ENCODE results near the gene STX4. TPM values are rescaled to one million over a fixed set of nuclear protein-coding genes. Genes with fewer than 3 reads are reported as not detected.

Gene STX4
- total and polyA plus RNA-seq, 9 of the 15 experiments (the other 6 are each of a cell fraction or from before 2014, with no cell fraction given), result 3.2 to 48.0 (median 21.5) TPM

GRCh38 chr16:31052114-31052513 lies 18.8 kb downstream of the STX4 start (continued):
- TF ChIP-seq, protein P1, sequence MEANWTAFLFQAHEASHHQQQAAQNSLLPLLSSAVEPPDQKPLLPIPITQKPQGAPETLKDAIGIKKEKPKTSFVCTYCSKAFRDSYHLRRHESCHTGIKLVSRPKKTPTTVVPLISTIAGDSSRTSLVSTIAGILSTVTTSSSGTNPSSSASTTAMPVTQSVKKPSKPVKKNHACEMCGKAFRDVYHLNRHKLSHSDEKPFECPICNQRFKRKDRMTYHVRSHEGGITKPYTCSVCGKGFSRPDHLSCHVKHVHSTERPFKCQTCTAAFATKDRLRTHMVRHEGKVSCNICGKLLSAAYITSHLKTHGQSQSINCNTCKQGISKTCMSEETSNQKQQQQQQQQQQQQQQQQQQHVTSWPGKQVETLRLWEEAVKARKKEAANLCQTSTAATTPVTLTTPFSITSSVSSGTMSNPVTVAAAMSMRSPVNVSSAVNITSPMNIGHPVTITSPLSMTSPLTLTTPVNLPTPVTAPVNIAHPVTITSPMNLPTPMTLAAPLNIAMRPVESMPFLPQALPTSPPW (CRISPR knock-in tag; IDR thresholded peaks at IDR 0.05), result peak; percentile 30; the same call in 1 of the 2 replicates
- TF ChIP-seq EP300 (IDR thresholded peaks at IDR 0.05; ENCODE audit: low read length) (0 out of 2 replicates have a peak, but pooled peaks have one; percentile 20), NR2C1 (IDR thresholded peaks at IDR 0.05) (no peak), NR2C1 (tag; IDR thresholded peaks at IDR 0.05) (peak; percentile 57), MYNN (IDR thresholded peaks at IDR 0.05) (peak; percentile 28; the same call in 1 of the 2 replicates), MYNN (CRISPR knock-in tag; IDR thresholded peaks at IDR 0.05) (no peak), SETDB1 (IDR thresholded peaks at IDR 0.05; ENCODE audit: low read length) (no peak), TFAP4 (CRISPR knock-in tag; IDR thresholded peaks at IDR 0.05; ENCODE audit: borderline replicate concordance) (0 out of 2 replicates have a peak, but pooled peaks have one; percentile 11), RUNX1 (IDR thresholded peaks at IDR 0.05; ENCODE audit: low read depth) (no peak), JUND (IDR thresholded peaks at IDR 0.05; ENCODE audit: borderline replicate concordance, low read depth, low read length) (peak; percentile 79; the same call in 1 of the 2 replicates), JUND (tag; IDR thresholded peaks at IDR 0.05; ENCODE audit: borderline replicate concordance, low read depth, low read length) (peak; percentile 59; the same call in 1 of the 3 replicates), TCF15 (CRISPR knock-in tag; IDR thresholded peaks at IDR 0.05) (no peak), NR2C2 (CRISPR knock-in tag; IDR thresholded peaks at IDR 0.05) (no peak), NR2C2 (tag; IDR thresholded peaks at IDR 0.05) (peak; percentile 84), TBL1XR1 (IDR thresholded peaks at IDR 0.05; ENCODE audit: low read length in 2 of 2) (0 out of 4 replicates have a peak, but pooled peaks of 1 of the 2 experiments have one; percentile 16), RBBP5 (IDR thresholded peaks at IDR 0.05; ENCODE audit: borderline replicate concordance, insufficient read depth, low read length, poor library complexity, severe bottlenecking) (no peak), NCOR1 (IDR thresholded peaks at IDR 0.05) (peak; percentile 38; the same call in 1 of the 2 replicates), RCOR1 (IDR thresholded peaks at IDR 0.05; ENCODE audit: borderline replicate concordance in 1 of 2, low read depth in 2 of 2, low read length in 2 of 2) (peak in 1 of 2 experiments; percentile 79; a peak in 1 of 4 replicates), SMARCA4 (IDR thresholded peaks at IDR 0.05) (peak; percentile 36; the same call in 1 of the 2 replicates), KDM1A (IDR thresholded peaks at IDR 0.05) (peak; percentile 66 to 71; a peak in 3 of 4 replicates), CBFA2T3 (IDR thresholded peaks at IDR 0.05) (peak; percentile 41), ZNF253 (CRISPR knock-in tag; conservative IDR thresholded peaks at IDR 0.05) (no peak), FOXK2 (conservative IDR thresholded peaks at IDR 0.05 in 1 of 2, IDR thresholded peaks at IDR 0.05 in 1 of 2; ENCODE audit: low read depth in 2 of 2) (peak; percentile 31 to 56; a peak in 1 of 4 replicates), CTBP1 (IDR thresholded peaks at IDR 0.05; ENCODE audit: borderline replicate concordance) (peak; percentile 75; the same call in 1 of the 2 replicates), PML (IDR thresholded peaks at IDR 0.05; ENCODE audit: low read length) (no peak)

All from K562 (cell line).